Suprapubic skin (tissue), 4 donors: ENCODE results near the gene COL6A1. TPM values are rescaled to one million over a fixed set of nuclear protein-coding genes. Genes with fewer than 3 reads are reported as not detected.
A peak's percentile ranks its signal among the peaks of the same experiment; 100 is the strongest.

Source experiments
- DNase-seq, 2 donors: peaks; one replicate each; pipeline ENCODE4 v3.0.0-alpha.2; 2019; ENCODE audit warnings: low spot score in 2 of 2
- H3K27ac ChIP-seq: fragments of 200-600 bp; sonication (generic); one replicate; pipeline ENCODE4 v1.5.1; 2019
- H3K27me3 ChIP-seq: fragments of 200-600 bp; sonication (generic); one replicate; pipeline ENCODE4 v1.5.1; 2019
- H3K36me3 ChIP-seq: fragments of 200-600 bp; sonication (generic); one replicate; pipeline ENCODE4 v1.5.1; 2019
- H3K4me1 ChIP-seq: fragments of 200-600 bp; sonication (generic); one replicate; pipeline ENCODE4 v1.5.1; 2019
- H3K4me3 ChIP-seq: fragments of 200-600 bp; sonication (generic); one replicate; pipeline ENCODE4 v1.5.1; 2019; ENCODE audit warnings: mild to moderate bottlenecking
- H3K9me3 ChIP-seq: fragments of 200-600 bp; sonication (generic); one replicate; pipeline ENCODE4 v1.5.1; 2019
- CTCF ChIP-seq, 2 donors: fragments of 200-600 bp in 1 of 2; fragments of 450-650 bp in 1 of 2; sonication (generic) in 1 of 2; IDR thresholded peaks; one replicate each; pipeline ENCODE4 v1.5.1; 2016 to 2019; ENCODE audit warnings: antibody characterized with exemption in 2 of 2, mild to moderate bottlenecking in 1 of 2, moderate library complexity in 1 of 2
- EP300 ChIP-seq: sonication (generic); formaldehyde crosslinking; IDR thresholded peaks from one replicate; pipeline ENCODE4 v1.6.1; 2017; ENCODE audit warnings: antibody characterized with exemption
- POLR2A ChIP-seq, 2 donors: fragments of 450-650 bp; IDR thresholded peaks; one replicate each; pipeline ENCODE4 v1.6.1; 2017; ENCODE audit warnings: antibody characterized with exemption in 2 of 2, mild to moderate bottlenecking in 2 of 2, moderate library complexity in 2 of 2
- POLR2AphosphoS5 ChIP-seq, 3 donors: sonication (generic); formaldehyde crosslinking; IDR thresholded peaks; one replicate each; pipeline ENCODE4 v1.6.1; 2017; ENCODE audit warnings: antibody characterized with exemption in 3 of 3
- WGBS: methylation state at CpG from one replicate; pipeline ENCODE4 v1.1.5; 2018; 5-methylcytosine and 5-hydroxymethylcytosine counted together
- total RNA-seq, 4 donors: library from RNA; depleted of rRNA; stranded (reverse); fragments of >200 nt; gene quantifications; one replicate each; pipeline ENCODE4 v1.1.0, GENCODE V29; 2016

Gene COL6A1
- total RNA-seq, 4 donors from 2014 or later = 105 to 123 (median 109) TPM

DNA sequence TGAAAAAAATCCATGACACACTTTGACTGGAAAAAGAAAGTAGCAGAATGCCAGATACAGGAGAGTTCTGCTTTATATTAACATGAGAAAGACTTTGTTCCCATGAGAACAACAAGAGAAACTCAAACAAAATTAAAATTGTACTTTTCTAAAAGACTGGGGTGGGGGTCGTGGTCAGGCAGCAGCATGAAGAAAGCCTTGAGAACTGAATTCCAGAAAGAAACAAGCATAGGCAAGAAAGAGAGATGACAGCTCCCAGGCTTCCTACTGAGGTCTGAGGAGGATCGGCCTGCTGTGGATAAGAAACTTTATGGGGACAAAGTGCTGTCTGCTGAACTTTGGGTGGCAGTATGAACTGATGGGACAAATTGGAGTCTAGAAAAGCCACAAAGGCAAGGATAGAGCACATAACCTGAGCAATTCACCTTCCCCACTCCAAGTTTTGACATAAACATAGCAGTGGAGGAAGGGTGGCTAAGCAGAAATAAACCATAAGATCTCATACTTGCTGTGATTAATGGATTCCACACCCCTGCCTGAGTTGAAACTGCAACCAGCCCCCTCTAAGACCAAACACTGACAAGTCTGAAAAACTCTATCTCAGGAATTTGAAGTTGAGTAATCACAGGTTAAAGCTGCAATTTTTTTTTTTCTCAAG, 43.7 kb downstream of the COL6A1 start:
- no peak overlapping the region for H3K27ac ChIP-seq
- no peaks in the 10 kb centered on the region for H3K36me3 ChIP-seq
- WGBS = 52% methylated on average over 2 of the region's 2 CpGs
- DNase-seq = no peak
- peaks cover 7% of the 10 kb centered on the region for H3K4me1 ChIP-seq
- no peak overlapping the region for H3K4me3 ChIP-seq
- no peaks in the 10 kb centered on the region for H3K27me3 ChIP-seq
- H3K9me3 ChIP-seq = no peaks in the 10 kb centered on the region
- no peak for TF ChIP-seq EP300
- no peak for TF ChIP-seq POLR2A (IDR thresholded peaks at IDR 0.05)
- no peak for TF ChIP-seq CTCF (IDR thresholded peaks at IDR 0.05)
- no peak for TF ChIP-seq POLR2AphosphoS5 (IDR thresholded peaks at IDR 0.05)

DNA sequence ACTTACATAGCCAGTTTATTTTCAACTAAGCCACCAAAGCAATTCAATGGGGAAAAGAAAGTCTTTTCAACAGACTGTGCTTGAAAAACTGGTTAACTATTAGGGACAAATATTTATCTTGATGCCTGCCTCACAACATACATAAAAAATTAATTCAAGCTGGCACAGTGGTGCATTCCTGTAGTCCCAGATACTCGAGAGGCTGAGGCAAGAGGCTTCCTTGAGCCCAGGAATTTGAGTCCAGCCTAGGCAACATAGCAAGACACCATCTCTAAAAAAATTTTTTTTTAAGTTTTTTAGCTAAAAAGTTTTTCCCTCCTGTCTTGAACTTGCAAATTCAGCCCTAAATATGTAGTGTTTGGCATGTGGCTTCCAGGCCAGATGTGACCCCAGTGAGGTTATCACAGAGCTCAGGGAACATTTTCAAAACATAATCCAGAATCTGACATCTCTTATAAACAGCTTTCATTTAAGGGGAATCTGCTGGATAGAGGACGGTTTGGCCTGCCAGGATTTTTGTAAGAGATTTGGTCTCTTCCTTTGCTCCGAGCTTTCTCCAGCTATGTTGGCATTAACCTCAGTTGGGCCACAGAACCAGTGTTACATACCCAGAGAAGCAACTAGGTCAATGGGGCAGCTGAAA, 46.4 kb downstream of the COL6A1 start:
- Histone ChIP-seq H3K9me3 (no peaks in the 10 kb centered on the region), H3K4me3 (no peak overlapping the region), H3K27me3 (no peaks in the 10 kb centered on the region), H3K36me3 (no peaks in the 10 kb centered on the region), H3K4me1 (peaks cover 7% of the 10 kb centered on the region), H3K27ac (peak overlapping the region; percentile 53)
- WGBS = 32% methylated on average over 3 of the region's 3 CpGs
- no peak for TF ChIP-seq POLR2A (IDR thresholded peaks at IDR 0.05)
- no peak for DNase-seq

- H3K4me3 ChIP-seq = no peak overlapping the region
Observed at GRCh38 chr21:46028573-46029091, 47.1 kb downstream of the COL6A1 start.

DNA sequence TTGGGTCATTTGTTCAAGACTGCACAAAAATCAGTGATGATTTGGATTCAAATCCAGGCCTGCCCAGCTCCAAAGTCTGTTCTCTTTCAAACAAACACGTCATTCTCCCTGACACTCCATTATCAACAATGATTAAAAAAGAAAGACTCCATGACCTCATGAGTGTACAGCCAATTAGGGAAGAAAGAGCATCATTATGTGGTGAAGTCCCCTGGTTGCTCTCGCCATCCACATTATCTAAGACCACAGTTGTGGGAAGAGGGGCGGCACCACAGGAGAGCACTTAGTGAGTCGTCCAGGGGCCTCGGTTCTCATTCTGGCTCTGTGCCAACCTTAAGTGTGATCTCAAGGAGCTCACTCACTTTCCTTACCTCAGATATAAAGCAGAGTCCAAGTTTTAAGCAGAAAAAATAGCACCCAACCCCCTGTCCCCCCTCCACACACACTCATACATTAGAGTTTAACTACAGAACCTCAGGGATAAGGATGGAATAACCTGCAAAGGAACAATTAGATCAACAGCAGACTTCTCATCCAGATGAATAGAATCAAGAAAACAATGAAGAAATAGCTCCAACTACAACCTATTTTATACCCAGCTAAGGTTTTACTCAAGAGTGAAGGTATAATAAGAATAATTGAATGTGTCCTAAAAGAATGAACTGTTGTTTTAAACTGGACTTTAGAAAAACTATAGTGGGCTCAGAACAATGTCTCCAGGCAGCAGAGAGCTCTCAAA, 47.8 kb downstream of the COL6A1 start:
- Histone ChIP-seq H3K9me3 (no peaks in the 10 kb centered on the region), H3K4me3 (no peak overlapping the region), H3K36me3 (no peaks in the 10 kb centered on the region), H3K27me3 (no peaks in the 10 kb centered on the region), H3K4me1 (peaks cover 7% of the 10 kb centered on the region), H3K27ac (no peak overlapping the region)
- TF ChIP-seq POLR2A (IDR thresholded peaks at IDR 0.05) (no peak), EP300 (no peak), CTCF (IDR thresholded peaks at IDR 0.05) (no peak), POLR2AphosphoS5 (IDR thresholded peaks at IDR 0.05) (no peak)
- DNase-seq = no peak
- WGBS = 71% methylated on average over 5 of the region's 5 CpGs

More at GRCh38 chr21:46028573-46029091, 47.1 kb downstream of the COL6A1 start:
- H3K36me3 ChIP-seq = no peaks in the 10 kb centered on the region
- H3K9me3 ChIP-seq = no peaks in the 10 kb centered on the region
- peaks cover 7% of the 10 kb centered on the region for H3K4me1 ChIP-seq
- H3K27ac ChIP-seq = no peak overlapping the region
- TF ChIP-seq POLR2AphosphoS5 (IDR thresholded peaks at IDR 0.05) (no peak), CTCF (IDR thresholded peaks at IDR 0.05) (no peak), POLR2A (IDR thresholded peaks at IDR 0.05) (no peak), EP300 (no peak)
- no peaks in the 10 kb centered on the region for H3K27me3 ChIP-seq
- 100% methylated on average over 1 of the region's 1 CpG for WGBS
- no peak for DNase-seq

DNA sequence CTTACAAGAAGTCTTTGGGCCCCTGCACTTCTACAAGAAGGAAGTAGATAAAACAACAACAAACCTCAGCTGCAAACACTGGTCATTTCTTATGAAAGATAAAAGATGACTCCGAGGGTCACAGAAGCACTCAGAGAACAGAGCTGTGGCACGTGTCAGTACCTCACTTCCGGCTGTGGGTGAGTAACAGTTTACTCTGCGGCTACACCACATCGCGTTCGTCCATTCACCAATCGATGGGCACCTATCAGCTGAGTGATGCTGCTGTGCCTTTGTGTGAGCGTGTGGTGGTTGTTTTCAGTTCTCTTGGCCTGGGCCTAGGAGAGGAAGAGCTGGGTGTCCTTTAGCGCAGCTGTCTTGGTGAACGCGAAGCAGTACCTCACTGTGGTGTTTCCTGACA, 49.9 kb downstream of the COL6A1 start:
- no peak for TF ChIP-seq POLR2AphosphoS5 (IDR thresholded peaks at IDR 0.05)
- no peak for TF ChIP-seq EP300
- no peak for TF ChIP-seq CTCF (IDR thresholded peaks at IDR 0.05)
- no peak for TF ChIP-seq POLR2A (IDR thresholded peaks at IDR 0.05)
- Histone ChIP-seq H3K4me1 (peaks cover 7% of the 10 kb centered on the region), H3K27ac (no peak overlapping the region), H3K27me3 (no peaks in the 10 kb centered on the region), H3K36me3 (no peaks in the 10 kb centered on the region), H3K9me3 (no peaks in the 10 kb centered on the region), H3K4me3 (no peak overlapping the region)
- DNase-seq = no peak
- WGBS = 95% methylated on average over 12 of the region's 12 CpGs
